DND-41 (cell line): ENCODE data around the gene EFL1.
"Not testable (repeated sequence)": the region's sequence is repeated elsewhere in the genome, so short reads cannot be mapped to it uniquely, and the experiment has no call there.

ENCODE experiments used
- CTCF ChIP-seq: IDR thresholded peaks from 2 replicates; pipeline ENCODE4 v1.5.1; 2012; ENCODE audit warnings: borderline replicate concordance, low read length, moderate library complexity, mild to moderate bottlenecking; ENCODE audit not compliant: poor library complexity, severe bottlenecking; ENCODE audit errors: extremely low read depth
- EZH2 ChIP-seq: IDR thresholded peaks from 3 replicates; pipeline ENCODE4 v1.6.1; 2012; ENCODE audit warnings: borderline replicate concordance, low read depth, mild to moderate bottlenecking, moderate library complexity, low read length, inconsistent platforms; ENCODE audit not compliant: severe bottlenecking

DNA sequence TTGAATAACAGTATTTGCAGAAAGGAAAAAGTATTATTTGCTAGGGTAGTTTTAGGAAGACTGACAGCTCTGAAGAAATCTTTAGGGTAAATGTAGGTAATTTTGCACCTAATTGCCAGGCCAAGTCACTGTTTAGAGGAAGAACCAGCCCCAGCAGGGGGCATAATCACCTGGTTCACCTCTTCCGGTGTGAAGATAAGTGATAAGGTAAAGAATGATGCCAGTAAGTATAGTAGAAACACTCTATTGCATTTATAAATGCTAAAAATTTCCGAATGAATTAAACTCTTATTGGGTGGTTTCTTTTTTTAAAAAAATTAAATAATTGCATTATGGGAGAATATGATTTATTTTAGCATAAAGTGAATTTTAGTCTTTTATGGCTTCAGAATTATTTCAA lies 21.8 kb upstream of the EFL1 start:
- not testable (repeated sequence) for TF ChIP-seq CTCF, EZH2
